ENCODE results near the gene WAC. TPM values are rescaled to one million over a fixed set of nuclear protein-coding genes. Genes with fewer than 3 reads are reported as not detected.

The WAC gene
- total and polyA plus RNA-seq, 9 of the 15 experiments (the other 6 are each of a cell fraction or from before 2014, with no cell fraction given) = 24.8 to 123 (median 78.2) TPM

DNA sequence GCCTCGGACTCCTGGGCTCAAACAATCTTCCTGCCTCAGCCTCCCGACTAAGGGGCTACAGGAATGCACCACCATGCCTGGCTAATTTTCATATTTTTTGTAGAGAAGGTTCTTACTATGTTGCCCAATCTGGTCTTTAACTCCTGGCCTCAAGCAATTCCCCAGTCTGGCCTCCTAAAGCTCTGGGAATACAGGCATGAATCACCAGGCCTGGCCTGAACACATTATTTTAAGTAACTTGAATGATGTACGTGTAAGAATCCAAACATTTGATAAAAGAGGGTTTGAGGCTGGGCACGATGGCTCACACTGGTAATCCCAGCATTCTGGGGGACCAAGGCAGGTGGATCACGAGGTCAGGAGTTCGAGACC is 131.4 kb downstream of the WAC start:
- in situ Hi-C loops (cut with MboI) (loop anchor here (10.0 to 25.0 kb wide), 2 partner anchors 473 to 640 kb away; no protein-coding TSS in a partner anchor), intact Hi-C loops (cut with micrococcal nuclease) (loop anchor here (1.0 to 10.0 kb wide), 5 partner anchors 37 to 640 kb away; no protein-coding TSS in a partner anchor)
- Histone ChIP-seq H3K9ac (ENCODE audit: insufficient read depth in 1 of 2, low read depth in 2 of 2, low read length in 2 of 2) (no peak overlapping the region), H4K20me1 (replicated peaks; ENCODE audit: control insufficient read depth, insufficient read depth, low read length) (no peaks in the 10 kb centered on the region; the same call in 1 of the 2 replicates), H3K79me2 (ENCODE audit: control insufficient read depth, insufficient read depth, low read length) (no peaks in the 10 kb centered on the region), H3K9me1 (ENCODE audit: control insufficient read depth, insufficient read depth, low read length) (no peaks in the 10 kb centered on the region), H3K4me2 (ENCODE audit: insufficient read depth, low read length) (no peak overlapping the region), H3K27ac (ENCODE audit: extremely low read depth, low read depth, low read length) (no peak overlapping the region), H3K9me3 (replicated peaks; ENCODE audit: control insufficient read depth, insufficient read depth, low read depth, low read length) (peaks cover 2% of the 10 kb centered on the region; the same call in 1 of the 2 replicates), H3K27me3 (ENCODE audit: control insufficient read depth in 2 of 2, insufficient read depth in 2 of 2, low read length in 2 of 2) (peaks cover 0 to 10% of the 10 kb centered on the region in 2 experiments; a peak in 4 of 5 replicates), H3K36me3 (ENCODE audit: control insufficient read depth, insufficient read depth, low read length) (no peaks in the 10 kb centered on the region), H3K4me3 (no peak overlapping the region), H2AFZ (ENCODE audit: low read depth, low read length) (no peak overlapping the region), H3K4me1 (replicated peaks in 1 of 2; ENCODE audit: control insufficient read depth in 2 of 2, insufficient read depth in 2 of 2, low read length in 2 of 2) (peaks cover 0 to 6% of the 10 kb centered on the region in 2 experiments; a peak in 2 of 5 replicates)
- FAIRE-seq = peak; percentile 26
- ChIA-PET CTCF (ENCODE audit: low intra/inter-chr PET ratio) (interaction anchor here (0.6 to 2.1 kb wide), 7 partner anchors 36 to 849 kb away, joined by 3 to 22 read pairs (median 5); no protein-coding TSS in a partner anchor), POLR2A (interaction anchor here (0.7 to 1.5 kb wide), 5 partner anchors 9 to 859 kb away, joined by 3 to 5 read pairs (median 3); no protein-coding TSS in a partner anchor)
- BruUV-seq (replicated peaks) = no TSS peak
- WGBS (ENCODE audit: insufficient coverage, low coverage, missing lambda C conversion rate) = 12% methylated on average over 6 of the region's 6 CpGs
- no peak for ATAC-seq
- no peak for DNase-seq (ENCODE audit: extremely low read depth in 1 of 4, low spot score in 3 of 4)
- TF ChIP-seq PML (IDR thresholded peaks at IDR 0.05; ENCODE audit: low read length) (no peak), HDAC6 (IDR thresholded peaks at IDR 0.05; ENCODE audit: low read depth, low read length) (no peak), CHD2 (IDR thresholded peaks at IDR 0.05; ENCODE audit: low read depth, low read length) (no peak), JUND (IDR thresholded peaks at IDR 0.05; ENCODE audit: borderline replicate concordance, low read depth, low read length) (no peak), JUND (tag; IDR thresholded peaks at IDR 0.05; ENCODE audit: borderline replicate concordance, low read depth, low read length) (no peak), RB1 (IDR thresholded peaks at IDR 0.05; ENCODE audit: low read depth) (no peak), TCFL5 (CRISPR knock-in tag; conservative IDR thresholded peaks at IDR 0.05) (no peak)
- TF ChIP-seq, protein P1, sequence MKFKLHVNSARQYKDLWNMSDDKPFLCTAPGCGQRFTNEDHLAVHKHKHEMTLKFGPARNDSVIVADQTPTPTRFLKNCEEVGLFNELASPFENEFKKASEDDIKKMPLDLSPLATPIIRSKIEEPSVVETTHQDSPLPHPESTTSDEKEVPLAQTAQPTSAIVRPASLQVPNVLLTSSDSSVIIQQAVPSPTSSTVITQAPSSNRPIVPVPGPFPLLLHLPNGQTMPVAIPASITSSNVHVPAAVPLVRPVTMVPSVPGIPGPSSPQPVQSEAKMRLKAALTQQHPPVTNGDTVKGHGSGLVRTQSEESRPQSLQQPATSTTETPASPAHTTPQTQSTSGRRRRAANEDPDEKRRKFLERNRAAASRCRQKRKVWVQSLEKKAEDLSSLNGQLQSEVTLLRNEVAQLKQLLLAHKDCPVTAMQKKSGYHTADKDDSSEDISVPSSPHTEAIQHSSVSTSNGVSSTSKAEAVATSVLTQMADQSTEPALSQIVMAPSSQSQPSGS (CRISPR knock-in tag; IDR thresholded peaks at IDR 0.05) = no peak
- TF ChIP-seq, protein P2, sequence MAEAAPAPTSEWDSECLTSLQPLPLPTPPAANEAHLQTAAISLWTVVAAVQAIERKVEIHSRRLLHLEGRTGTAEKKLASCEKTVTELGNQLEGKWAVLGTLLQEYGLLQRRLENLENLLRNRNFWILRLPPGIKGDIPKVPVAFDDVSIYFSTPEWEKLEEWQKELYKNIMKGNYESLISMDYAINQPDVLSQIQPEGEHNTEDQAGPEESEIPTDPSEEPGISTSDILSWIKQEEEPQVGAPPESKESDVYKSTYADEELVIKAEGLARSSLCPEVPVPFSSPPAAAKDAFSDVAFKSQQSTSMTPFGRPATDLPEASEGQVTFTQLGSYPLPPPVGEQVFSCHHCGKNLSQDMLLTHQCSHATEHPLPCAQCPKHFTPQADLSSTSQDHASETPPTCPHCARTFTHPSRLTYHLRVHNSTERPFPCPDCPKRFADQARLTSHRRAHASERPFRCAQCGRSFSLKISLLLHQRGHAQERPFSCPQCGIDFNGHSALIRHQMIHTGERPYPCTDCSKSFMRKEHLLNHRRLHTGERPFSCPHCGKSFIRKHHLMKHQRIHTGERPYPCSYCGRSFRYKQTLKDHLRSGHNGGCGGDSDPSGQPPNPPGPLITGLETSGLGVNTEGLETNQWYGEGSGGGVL (CRISPR knock-in tag; IDR thresholded peaks at IDR 0.05) = no peak
- TF ChIP-seq, protein P3, sequence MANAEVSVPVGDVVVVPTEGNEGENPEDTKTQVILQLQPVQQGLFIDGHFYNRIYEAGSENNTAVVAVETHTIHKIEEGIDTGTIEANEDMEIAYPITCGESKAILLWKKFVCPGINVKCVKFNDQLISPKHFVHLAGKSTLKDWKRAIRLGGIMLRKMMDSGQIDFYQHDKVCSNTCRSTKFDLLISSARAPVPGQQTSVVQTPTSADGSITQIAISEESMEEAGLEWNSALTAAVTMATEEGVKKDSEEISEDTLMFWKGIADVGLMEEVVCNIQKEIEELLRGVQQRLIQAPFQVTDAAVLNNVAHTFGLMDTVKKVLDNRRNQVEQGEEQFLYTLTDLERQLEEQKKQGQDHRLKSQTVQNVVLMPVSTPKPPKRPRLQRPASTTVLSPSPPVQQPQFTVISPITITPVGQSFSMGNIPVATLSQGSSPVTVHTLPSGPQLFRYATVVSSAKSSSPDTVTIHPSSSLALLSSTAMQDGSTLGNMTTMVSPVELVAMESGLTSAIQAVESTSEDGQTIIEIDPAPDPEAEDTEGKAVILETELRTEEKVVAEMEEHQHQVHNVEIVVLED (CRISPR knock-in tag; IDR thresholded peaks at IDR 0.05) = no peak
- TF ChIP-seq, protein P4, sequence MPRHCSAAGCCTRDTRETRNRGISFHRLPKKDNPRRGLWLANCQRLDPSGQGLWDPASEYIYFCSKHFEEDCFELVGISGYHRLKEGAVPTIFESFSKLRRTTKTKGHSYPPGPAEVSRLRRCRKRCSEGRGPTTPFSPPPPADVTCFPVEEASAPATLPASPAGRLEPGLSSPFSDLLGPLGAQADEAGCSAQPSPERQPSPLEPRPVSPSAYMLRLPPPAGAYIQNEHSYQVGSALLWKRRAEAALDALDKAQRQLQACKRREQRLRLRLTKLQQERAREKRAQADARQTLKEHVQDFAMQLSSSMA (CRISPR knock-in tag; IDR thresholded peaks at IDR 0.05) = no peak
- TF ChIP-seq, protein P5, sequence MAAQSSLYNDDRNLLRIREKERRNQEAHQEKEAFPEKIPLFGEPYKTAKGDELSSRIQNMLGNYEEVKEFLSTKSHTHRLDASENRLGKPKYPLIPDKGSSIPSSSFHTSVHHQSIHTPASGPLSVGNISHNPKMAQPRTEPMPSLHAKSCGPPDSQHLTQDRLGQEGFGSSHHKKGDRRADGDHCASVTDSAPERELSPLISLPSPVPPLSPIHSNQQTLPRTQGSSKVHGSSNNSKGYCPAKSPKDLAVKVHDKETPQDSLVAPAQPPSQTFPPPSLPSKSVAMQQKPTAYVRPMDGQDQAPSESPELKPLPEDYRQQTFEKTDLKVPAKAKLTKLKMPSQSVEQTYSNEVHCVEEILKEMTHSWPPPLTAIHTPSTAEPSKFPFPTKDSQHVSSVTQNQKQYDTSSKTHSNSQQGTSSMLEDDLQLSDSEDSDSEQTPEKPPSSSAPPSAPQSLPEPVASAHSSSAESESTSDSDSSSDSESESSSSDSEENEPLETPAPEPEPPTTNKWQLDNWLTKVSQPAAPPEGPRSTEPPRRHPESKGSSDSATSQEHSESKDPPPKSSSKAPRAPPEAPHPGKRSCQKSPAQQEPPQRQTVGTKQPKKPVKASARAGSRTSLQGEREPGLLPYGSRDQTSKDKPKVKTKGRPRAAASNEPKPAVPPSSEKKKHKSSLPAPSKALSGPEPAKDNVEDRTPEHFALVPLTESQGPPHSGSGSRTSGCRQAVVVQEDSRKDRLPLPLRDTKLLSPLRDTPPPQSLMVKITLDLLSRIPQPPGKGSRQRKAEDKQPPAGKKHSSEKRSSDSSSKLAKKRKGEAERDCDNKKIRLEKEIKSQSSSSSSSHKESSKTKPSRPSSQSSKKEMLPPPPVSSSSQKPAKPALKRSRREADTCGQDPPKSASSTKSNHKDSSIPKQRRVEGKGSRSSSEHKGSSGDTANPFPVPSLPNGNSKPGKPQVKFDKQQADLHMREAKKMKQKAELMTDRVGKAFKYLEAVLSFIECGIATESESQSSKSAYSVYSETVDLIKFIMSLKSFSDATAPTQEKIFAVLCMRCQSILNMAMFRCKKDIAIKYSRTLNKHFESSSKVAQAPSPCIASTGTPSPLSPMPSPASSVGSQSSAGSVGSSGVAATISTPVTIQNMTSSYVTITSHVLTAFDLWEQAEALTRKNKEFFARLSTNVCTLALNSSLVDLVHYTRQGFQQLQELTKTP (IDR thresholded peaks at IDR 0.05; ENCODE audit: low read depth in 1 of 2, partially characterized antibody in 2 of 2) = no peak

Measured in K562 (cell line).